ENCODE results near the gene MATN1. TPM values are rescaled to one million over a fixed set of nuclear protein-coding genes. Genes with fewer than 3 reads are reported as not detected.

MATN1 gene
- total and polyA plus RNA-seq, 2 experiments from 2014 or later = 0.47 to 3.7 TPM

GRCh38 chr1:30761381-30762151 is 38.2 kb upstream of the MATN1 start:
- no peak overlapping the region for H3K27ac ChIP-seq
- H3K79me2 ChIP-seq = no peaks in the 10 kb centered on the region
- H3K9me3 ChIP-seq (ENCODE audit: low read depth) = no peaks in the 10 kb centered on the region
- no peaks in the 10 kb centered on the region for H3K9me2 ChIP-seq (replicated peaks; ENCODE audit: insufficient read depth)
- H4K20me1 ChIP-seq (ENCODE audit: insufficient read depth, poor library complexity, severe bottlenecking) = no peaks in the 10 kb centered on the region
- H2AFZ ChIP-seq = no peak overlapping the region
- H3K36me3 ChIP-seq (replicated peaks; ENCODE audit: insufficient read depth, low read depth) = no peaks in the 10 kb centered on the region
- no peak overlapping the region for H3K4me3 ChIP-seq
- 54% methylated on average over 11 of the region's 11 CpGs for WGBS (ENCODE audit: low lambda C conversion rate, missing lambda C conversion rate)
- H3K4me2 ChIP-seq = no peak overlapping the region
- H3K27me3 ChIP-seq = no peaks in the 10 kb centered on the region
- H3K4me1 ChIP-seq (ENCODE audit: insufficient read depth) = peaks cover 8% of the 10 kb centered on the region
- TF ChIP-seq, protein P1, sequence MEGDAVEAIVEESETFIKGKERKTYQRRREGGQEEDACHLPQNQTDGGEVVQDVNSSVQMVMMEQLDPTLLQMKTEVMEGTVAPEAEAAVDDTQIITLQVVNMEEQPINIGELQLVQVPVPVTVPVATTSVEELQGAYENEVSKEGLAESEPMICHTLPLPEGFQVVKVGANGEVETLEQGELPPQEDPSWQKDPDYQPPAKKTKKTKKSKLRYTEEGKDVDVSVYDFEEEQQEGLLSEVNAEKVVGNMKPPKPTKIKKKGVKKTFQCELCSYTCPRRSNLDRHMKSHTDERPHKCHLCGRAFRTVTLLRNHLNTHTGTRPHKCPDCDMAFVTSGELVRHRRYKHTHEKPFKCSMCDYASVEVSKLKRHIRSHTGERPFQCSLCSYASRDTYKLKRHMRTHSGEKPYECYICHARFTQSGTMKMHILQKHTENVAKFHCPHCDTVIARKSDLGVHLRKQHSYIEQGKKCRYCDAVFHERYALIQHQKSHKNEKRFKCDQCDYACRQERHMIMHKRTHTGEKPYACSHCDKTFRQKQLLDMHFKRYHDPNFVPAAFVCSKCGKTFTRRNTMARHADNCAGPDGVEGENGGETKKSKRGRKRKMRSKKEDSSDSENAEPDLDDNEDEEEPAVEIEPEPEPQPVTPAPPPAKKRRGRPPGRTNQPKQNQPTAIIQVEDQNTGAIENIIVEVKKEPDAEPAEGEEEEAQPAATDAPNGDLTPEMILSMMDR (IDR thresholded peaks at IDR 0.05; ENCODE audit: poor library complexity) = no peak
- no peak for TF ChIP-seq EZH2phosphoT487 (IDR thresholded peaks at IDR 0.05; ENCODE audit: low read depth, severe bottlenecking, unreplicated experiment)
- no peak for TF ChIP-seq EZH2 (IDR thresholded peaks at IDR 0.05; ENCODE audit: borderline replicate concordance)
- no peak for DNase-seq (ENCODE audit: low spot score)

GRCh38 chr1:30760596-30761324 is 37.4 kb upstream of the MATN1 start:
- Histone ChIP-seq H3K27ac (no peak overlapping the region), H3K4me3 (no peak overlapping the region), H2AFZ (no peak overlapping the region), H3K36me3 (replicated peaks; ENCODE audit: insufficient read depth, low read depth) (no peaks in the 10 kb centered on the region), H3K79me2 (no peaks in the 10 kb centered on the region), H3K4me1 (ENCODE audit: insufficient read depth) (peaks cover 8% of the 10 kb centered on the region), H3K9me2 (replicated peaks; ENCODE audit: insufficient read depth) (no peaks in the 10 kb centered on the region), H4K20me1 (ENCODE audit: insufficient read depth, poor library complexity, severe bottlenecking) (no peaks in the 10 kb centered on the region), H3K9me3 (ENCODE audit: low read depth) (no peaks in the 10 kb centered on the region), H3K27me3 (no peaks in the 10 kb centered on the region), H3K4me2 (no peak overlapping the region)
- no peak for DNase-seq (ENCODE audit: low spot score)
- 77% methylated on average over 18 of the region's 18 CpGs for WGBS (ENCODE audit: low lambda C conversion rate, missing lambda C conversion rate)
- TF ChIP-seq, protein P1 (IDR thresholded peaks at IDR 0.05; ENCODE audit: poor library complexity) = no peak
- no peak for TF ChIP-seq EZH2phosphoT487 (IDR thresholded peaks at IDR 0.05; ENCODE audit: low read depth, severe bottlenecking, unreplicated experiment)
- TF ChIP-seq EZH2 (IDR thresholded peaks at IDR 0.05; ENCODE audit: borderline replicate concordance) = no peak

DNA sequence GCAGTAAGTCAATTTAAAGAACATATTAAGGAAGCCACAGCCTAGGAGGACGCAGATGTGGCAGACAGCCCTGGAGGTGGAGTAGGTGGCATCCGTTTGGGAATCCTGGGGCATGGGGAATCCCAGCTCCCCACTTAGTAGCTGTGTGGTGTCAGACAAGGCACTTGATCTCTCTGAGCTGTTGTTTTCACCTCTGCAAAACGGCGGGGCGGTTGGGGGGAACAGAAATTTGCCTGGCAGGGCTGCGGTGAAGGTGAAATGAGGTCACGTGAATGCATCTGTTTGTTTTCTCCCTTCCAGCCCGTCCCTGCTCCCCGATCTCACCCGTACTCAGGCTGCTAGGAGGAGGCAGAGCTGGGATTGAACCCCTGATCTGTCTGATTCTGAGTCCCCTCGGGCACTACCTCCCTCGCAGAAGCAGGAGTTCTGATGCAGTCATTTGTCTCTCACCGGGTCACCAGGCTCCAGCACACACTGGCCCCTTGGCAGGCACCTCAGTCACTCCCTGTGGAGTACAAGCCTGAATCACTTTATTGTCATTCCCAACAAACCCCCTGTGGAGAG is 36.4 kb upstream of the MATN1 start:
- H3K4me1 ChIP-seq (ENCODE audit: insufficient read depth) = peaks cover 8% of the 10 kb centered on the region
- H3K79me2 ChIP-seq = no peaks in the 10 kb centered on the region
- H3K9me2 ChIP-seq (replicated peaks; ENCODE audit: insufficient read depth) = no peaks in the 10 kb centered on the region
- no peaks in the 10 kb centered on the region for H3K27me3 ChIP-seq
- no peak overlapping the region for H2AFZ ChIP-seq
- no peak for TF ChIP-seq EZH2 (IDR thresholded peaks at IDR 0.05; ENCODE audit: borderline replicate concordance)
- TF ChIP-seq, protein P1 (IDR thresholded peaks at IDR 0.05; ENCODE audit: poor library complexity) = no peak
- no peak for TF ChIP-seq EZH2phosphoT487 (IDR thresholded peaks at IDR 0.05; ENCODE audit: low read depth, severe bottlenecking, unreplicated experiment)
- H3K36me3 ChIP-seq (replicated peaks; ENCODE audit: insufficient read depth, low read depth) = no peaks in the 10 kb centered on the region
- no peaks in the 10 kb centered on the region for H4K20me1 ChIP-seq (ENCODE audit: insufficient read depth, poor library complexity, severe bottlenecking)
- no peak overlapping the region for H3K4me3 ChIP-seq
- H3K27ac ChIP-seq = no peak overlapping the region
- 85% methylated on average over 13 of the region's 13 CpGs for WGBS (ENCODE audit: low lambda C conversion rate, missing lambda C conversion rate)
- DNase-seq (ENCODE audit: low spot score) = no peak
- no peak overlapping the region for H3K4me2 ChIP-seq
- no peaks in the 10 kb centered on the region for H3K9me3 ChIP-seq (ENCODE audit: low read depth)
